Melanocyte of skin (primary cell): ENCODE results near the gene MYBPC1. TPM values are rescaled to one million over a fixed set of nuclear protein-coding genes. Genes with fewer than 3 reads are reported as not detected.

Experiments used
- small RNA-seq, 2 donors: library from RNA; depleted of rRNA; stranded (forward); fragments of <200 nt; gene quantifications; one replicate each; pipeline ENCODE3, GENCODE V24; 2012
- total RNA-seq, 2 donors: library from RNA; depleted of rRNA; stranded (reverse); fragments of >200 nt; gene quantifications; 2 replicates each; pipeline ENCODE4 v1.2.3, GENCODE V29; 2012

Gene MYBPC1, protein sequence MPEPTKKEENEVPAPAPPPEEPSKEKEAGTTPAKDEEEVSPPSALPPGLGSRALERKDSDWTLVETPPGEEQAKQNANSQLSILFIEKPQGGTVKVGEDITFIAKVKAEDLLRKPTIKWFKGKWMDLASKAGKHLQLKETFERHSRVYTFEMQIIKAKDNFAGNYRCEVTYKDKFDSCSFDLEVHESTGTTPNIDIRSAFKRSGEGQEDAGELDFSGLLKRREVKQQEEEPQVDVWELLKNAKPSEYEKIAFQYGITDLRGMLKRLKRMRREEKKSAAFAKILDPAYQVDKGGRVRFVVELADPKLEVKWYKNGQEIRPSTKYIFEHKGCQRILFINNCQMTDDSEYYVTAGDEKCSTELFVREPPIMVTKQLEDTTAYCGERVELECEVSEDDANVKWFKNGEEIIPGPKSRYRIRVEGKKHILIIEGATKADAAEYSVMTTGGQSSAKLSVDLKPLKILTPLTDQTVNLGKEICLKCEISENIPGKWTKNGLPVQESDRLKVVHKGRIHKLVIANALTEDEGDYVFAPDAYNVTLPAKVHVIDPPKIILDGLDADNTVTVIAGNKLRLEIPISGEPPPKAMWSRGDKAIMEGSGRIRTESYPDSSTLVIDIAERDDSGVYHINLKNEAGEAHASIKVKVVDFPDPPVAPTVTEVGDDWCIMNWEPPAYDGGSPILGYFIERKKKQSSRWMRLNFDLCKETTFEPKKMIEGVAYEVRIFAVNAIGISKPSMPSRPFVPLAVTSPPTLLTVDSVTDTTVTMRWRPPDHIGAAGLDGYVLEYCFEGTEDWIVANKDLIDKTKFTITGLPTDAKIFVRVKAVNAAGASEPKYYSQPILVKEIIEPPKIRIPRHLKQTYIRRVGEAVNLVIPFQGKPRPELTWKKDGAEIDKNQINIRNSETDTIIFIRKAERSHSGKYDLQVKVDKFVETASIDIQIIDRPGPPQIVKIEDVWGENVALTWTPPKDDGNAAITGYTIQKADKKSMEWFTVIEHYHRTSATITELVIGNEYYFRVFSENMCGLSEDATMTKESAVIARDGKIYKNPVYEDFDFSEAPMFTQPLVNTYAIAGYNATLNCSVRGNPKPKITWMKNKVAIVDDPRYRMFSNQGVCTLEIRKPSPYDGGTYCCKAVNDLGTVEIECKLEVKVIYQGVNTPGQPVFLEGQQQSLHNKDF
- total RNA-seq = not detected

DNA sequence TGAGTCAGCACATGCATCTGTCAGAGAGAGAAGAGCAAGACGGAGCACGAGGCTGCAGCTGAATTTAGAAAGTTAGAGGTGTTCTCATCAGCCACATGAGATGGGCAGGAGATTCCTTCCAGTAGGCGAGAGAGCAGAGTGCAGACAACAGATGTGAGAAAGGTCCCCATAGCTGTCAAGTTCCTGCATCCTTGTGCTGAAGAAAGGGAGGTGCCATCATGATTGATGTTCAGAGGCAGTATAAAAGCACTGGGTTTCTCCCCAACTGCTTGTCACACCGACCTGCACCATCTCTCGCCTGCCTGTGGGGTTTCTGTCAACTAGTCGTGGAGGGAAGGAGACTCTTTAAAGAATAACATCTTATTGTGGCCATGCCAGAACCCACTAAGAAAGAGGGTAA is at the start of gene MYBPC1:
Gene MYBPC1, plus strand, starts transcription at position 272 of the 400 bp plus-strand sequence. Its CDS starts 100 bp downstream, at position 372.

DNA sequence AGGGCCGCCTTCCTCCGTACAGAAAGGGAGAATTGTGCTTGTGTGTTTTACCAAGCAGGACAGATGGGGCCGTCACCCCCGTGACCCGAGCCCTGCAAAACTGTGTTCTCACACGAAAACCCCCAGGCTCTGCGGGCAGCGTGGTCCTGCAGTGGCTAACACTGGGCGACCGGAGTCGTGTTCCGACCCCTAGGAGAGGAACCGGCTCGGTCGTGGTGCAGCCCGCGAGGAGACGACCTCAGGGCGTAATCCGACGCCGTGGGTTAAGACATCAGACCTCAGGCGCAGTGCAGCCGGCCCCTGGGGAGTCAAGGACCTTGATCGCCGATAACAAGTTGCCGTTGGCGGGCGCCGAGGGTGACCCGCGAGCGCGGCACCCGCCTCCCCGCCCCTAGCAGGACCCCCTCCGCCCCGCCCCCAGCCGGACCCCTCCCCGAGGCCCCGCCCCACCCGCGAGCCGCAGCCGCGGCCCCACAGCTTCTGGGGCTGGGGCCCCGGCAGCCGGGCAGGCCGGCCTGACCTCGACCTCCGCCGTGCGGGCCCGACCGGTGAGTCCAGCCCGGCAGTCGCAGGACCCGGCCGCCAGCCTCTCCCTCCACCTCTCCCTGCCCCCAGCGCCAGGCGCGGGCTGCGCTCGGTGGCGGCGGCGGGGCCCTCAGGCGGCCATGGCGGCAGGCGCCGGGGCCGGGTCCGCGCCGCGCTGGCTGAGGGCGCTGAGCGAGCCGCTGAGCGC is 102.6 kb downstream of the MYBPC1 start, which contains the start of gene CHPT1:
Gene CHPT1, plus strand, starts transcription at position 444 of the 733 bp plus-strand sequence. Its CDS starts 222 bp downstream, at position 666.

Small RNA genes within 50 kb of the gene (small RNA-seq; reads per million reads assigned to genes)
- gene RNY1P16 = 0 reads per million in 2 donors

Other genes with a start within 250 kb of the MYBPC1 start
- 10 to 100 TPM; 39.9 to 57.6 TPM for gene ARL1, start 187.2 kb upstream of the MYBPC1 start, total RNA-seq
- not detected for gene SPIC, start 119.6 kb upstream of the MYBPC1 start, total RNA-seq
- 10 to 100 TPM; 43.0 to 62.6 TPM for gene CHPT1, start 102.7 kb downstream of the MYBPC1 start, total RNA-seq
- gene SYCP3, start 144.5 kb downstream of the MYBPC1 start, total RNA-seq = under 1 TPM; under 0.01 to 0.67 TPM
- 100 to 1,000 TPM in 1 of 2 donors, 10 to 100 TPM in 1; 87.9 to 108 TPM for gene GNPTAB, start 236.0 kb downstream of the MYBPC1 start, total RNA-seq